KOPT-K1 (cell line): ENCODE measurements around the gene TREX2.

Experiments used
- H3K27ac ChIP-seq: fragments of 200-600 bp; sonication (generic); 2 replicates; pipeline ENCODE4 v1.5.1; 2016; ENCODE audit warnings: antibody characterized with exemption, mild to moderate bottlenecking, low read depth, low read length; ENCODE audit not compliant: poor library complexity, severe bottlenecking
- H3K36me3 ChIP-seq: fragments of 200-600 bp; sonication (generic); 2 replicates; pipeline ENCODE4 v1.5.1; 2017; ENCODE audit warnings: antibody characterized with exemption, mild to moderate bottlenecking, low read length, moderate library complexity; ENCODE audit not compliant: insufficient read depth
- H3K9me3 ChIP-seq: fragments of 200-600 bp; sonication (generic); 2 replicates; pipeline ENCODE4 v1.5.1; 2017; ENCODE audit warnings: antibody characterized with exemption, low read length, mild to moderate bottlenecking; ENCODE audit not compliant: insufficient read depth, poor library complexity, severe bottlenecking

TREX2 gene

DNA sequence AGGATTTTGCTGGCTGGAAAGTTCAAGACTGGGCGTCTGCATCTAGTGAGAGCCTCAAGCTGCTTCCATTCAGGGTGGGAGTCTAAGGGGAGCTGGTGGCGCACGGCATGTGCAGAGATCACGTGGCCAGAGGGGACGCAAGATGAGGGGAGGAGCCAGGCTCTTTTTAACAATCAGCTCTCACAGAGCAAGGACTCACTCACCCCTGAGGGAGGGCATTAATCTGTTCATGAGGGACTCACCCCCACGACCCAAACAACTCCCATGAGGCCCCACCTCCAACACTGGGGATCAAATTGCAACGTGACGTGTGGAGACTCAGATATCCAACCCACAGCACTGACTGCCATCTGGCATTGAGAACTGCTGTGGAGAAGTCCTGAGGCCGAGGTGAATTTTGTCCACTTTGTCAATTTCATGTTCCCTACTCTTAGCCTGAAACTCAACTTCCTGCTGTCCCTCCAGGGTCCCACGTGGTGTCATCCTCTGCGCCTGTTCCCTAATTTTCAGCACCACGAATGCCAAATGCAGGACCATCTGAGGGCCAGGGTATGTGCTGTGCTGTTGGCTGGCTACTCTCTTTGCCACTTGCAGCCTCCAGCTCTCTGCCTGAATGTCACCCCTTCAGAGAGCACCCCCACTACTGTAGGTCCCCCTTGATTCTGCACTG is 28.9 kb downstream of the TREX2 start:
- no peaks in the 10 kb centered on the region for H3K36me3 ChIP-seq
- no peaks in the 10 kb centered on the region for H3K9me3 ChIP-seq
- H3K27ac ChIP-seq: no peak overlapping the region

DNA sequence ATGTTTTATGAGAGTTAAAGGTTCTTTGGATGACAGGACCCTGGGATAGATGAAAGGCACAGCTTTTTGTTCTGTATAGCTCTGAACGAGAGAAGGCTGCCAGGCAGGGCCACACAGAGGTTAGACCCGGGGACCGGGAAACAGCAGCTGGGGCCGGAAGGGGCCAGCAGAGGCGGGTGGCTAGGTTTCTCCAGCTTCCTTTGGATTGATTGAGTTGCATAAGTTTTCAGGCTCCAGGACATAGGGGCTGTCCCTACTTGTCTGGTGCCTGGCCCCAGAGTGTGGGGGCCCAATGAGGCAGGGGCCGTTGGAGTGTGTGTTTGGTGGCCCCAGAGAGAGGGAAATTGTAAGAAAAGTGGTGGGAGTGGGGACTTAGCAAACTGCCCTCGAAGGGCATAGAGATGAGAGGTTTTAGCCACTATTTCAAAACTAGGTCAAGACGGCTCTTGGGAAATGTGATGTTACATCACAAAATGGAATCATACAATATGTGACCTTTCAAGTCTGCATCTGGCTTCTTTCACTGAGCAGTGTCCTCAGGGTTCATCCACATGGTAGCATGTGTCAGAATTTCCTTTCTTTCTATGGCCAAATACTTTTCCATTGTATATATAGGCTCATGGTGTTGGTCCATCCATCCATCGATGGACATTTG is 30.9 kb downstream of the TREX2 start:
- Histone ChIP-seq H3K36me3 (no peaks in the 10 kb centered on the region), H3K9me3 (no peaks in the 10 kb centered on the region), H3K27ac (no peak overlapping the region)

DNA sequence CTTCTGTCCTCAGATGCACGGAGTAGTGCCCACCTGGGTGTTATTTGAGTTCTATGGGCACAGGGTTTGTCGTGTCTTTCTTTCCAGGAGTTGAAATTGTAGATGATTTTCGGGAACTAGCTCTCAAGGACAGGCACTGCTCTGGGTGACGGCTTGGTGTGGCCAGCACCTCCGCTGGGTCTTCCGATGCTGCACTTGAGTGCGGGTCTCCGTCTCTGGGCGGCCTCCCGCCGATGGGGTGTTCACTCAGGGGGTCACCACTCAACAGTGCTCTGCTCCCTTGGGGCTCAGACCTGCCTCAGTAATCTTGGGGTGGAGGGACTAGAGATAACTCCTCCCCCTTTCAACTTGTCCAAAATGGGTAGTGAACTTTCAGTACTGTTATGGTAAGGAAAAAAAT is 32.1 kb downstream of the TREX2 start:
- Histone ChIP-seq H3K36me3 (no peaks in the 10 kb centered on the region), H3K27ac (no peak overlapping the region), H3K9me3 (no peaks in the 10 kb centered on the region)

DNA sequence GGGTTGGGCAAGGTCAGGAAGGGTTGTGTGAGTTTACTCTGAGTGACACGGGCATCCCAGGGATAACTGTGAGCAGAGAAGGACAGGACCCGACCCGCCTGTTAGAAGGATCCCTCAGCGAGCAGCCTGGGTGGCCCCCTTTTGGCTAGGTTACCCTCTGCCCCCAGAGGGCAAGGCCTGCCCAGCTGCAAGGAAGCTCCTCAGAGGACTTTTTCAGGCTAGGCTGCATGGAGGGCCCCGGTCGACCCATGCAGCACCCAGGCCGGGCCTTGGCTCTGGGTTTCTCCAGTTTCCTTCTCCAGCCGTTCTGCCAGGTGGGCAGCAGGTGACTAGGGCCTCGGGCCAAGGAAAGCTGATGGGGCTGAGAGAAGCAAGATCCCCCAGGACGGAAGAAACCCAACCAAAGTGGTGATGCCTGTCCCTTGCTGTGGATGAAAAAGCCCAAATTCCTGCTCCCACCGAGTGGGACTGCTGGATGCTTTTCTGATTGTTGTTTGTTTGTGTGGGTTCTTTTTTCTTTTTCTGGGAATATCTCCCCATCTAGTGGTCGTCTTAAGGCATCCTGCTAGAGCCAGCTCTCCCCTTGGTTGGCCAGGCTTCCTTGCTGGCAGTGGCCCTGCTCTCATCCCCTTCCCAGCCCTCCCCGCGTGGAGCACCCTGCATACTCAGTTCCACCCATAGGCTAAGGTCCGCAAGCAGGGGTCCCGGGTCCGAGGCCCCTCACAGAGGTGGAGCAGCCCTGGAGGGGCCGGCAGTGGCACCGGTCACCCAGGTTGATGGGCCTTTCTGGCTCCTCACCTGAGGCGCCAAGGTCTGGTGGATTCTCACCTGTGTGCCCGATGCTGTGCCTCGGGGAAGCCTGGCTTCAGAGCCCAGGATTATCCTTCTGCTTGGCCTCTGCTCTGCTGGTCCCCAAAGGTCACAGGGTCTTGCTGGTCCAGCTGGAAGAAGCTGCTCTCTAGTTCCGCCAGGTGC is 32.8 kb downstream of the TREX2 start:
- Histone ChIP-seq H3K27ac (no peak overlapping the region), H3K9me3 (no peaks in the 10 kb centered on the region), H3K36me3 (no peaks in the 10 kb centered on the region)

DNA sequence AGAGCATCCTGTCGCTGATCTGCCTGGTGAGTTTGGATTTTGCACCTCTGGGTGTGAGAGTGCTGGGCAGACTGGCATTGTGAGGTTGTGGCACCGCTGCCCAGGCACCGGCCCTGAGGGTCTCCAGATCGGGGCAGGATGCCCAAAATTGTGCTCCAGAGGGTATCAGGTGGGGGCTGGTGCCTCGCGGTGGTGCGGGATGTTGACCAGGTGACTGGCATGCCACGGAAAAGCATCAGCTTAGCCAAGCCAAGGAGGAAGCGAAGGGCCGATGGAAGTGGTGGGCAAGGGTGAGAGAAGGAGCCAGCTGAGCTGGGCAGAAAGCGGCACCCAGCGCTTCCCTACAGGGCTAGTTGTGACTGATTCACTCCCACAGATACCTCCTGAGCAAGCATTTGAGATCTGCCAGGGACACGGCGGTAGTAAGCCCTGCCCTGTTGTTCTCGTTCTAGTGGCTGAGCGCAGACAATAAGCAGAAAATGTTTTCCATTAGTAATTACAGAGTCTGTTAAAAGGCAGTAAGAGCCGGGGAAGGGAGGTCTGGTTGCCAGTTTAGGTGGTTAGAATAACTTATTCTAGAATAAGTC is 33.8 kb downstream of the TREX2 start:
- Histone ChIP-seq H3K27ac (no peak overlapping the region), H3K9me3 (no peaks in the 10 kb centered on the region), H3K36me3 (no peaks in the 10 kb centered on the region)

DNA sequence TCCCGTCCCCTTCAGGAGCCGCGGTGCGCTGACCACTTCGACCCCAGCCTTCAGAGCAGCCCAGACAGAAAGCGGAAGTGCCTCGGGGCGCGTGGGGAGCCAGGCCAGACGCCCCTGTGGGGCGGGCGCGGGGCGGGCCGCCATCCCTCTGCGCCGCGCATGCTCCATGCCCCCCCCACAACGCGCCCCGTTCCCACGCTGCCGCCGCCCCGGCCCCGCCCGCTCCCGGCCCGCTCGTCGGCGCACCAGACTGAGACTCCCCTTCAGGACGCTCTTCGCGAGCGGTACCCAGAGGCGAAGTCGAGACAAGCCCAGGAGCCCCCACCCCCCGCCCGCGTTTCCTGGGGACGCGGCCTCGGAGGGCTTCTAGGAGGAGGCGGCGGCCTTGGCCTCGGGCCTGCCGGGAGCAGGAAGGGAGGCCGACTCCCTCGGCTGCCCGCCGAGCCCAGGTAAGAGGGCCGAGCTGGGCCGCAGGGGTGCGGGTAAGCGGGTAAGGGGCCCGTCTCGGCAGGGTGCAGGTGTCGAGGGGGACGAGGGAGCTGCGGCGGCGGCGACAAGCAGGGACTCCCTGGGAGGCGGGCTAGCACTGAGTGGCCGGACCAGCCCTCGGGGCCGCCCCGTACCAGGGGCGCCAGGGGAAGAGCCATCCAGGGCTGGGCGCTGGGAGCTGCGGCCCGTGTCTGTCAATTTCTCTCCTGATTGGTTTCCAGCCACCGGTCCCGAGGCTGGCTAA is 34.4 kb downstream of the TREX2 start, which contains the start of gene ZFP92:
Gene ZFP92, plus strand, starts transcription at position 218 of the 733 bp plus-strand sequence. CDS start 6,851 bp downstream, outside the sequence.
- H3K27ac ChIP-seq: no peak within 1 kb of the TSS
- no peaks in the 10 kb centered on the region for H3K9me3 ChIP-seq
- no peaks in the 10 kb centered on the region for H3K36me3 ChIP-seq

DNA sequence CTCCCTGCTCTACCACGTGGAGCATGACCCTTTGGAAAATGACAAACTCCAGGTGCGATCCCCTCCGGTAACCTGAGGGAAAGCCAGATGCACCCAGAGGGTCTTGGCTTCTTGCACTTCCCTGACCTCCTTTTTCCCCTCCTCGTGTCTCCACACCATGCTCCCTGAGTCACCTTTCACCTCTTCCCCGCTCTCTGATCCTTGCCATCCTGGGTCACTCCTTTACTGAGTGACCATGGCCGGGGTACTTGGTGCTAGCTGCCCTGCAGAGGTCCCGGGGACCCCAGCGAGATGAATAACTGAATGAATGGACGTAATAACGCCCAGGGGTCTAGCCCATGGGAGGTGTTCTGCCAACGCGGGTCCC is 35.0 kb downstream of the TREX2 start:
- Histone ChIP-seq H3K27ac (no peak overlapping the region), H3K36me3 (no peaks in the 10 kb centered on the region), H3K9me3 (no peaks in the 10 kb centered on the region)

DNA sequence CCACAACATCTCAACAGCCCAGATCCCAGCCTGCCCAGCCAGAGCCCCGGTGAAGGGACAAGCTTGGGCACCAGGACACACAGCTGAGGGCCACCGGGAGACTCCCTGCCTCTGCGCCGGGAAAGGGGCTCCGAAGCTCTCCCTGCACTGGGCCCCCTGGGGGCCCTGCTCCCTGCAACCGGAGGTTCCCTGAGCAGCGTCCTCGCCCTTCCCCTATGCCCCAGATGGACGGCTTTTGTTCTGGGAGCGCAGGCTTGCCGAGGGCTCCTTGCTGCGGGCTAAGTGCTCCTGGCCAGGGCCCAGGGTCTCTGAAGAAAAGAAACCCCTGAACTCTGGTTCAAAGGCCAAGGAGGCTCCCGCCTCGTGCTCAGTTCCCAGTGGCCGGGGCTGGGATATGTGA is 35.5 kb downstream of the TREX2 start:
- Histone ChIP-seq H3K27ac (no peak overlapping the region), H3K9me3 (no peaks in the 10 kb centered on the region), H3K36me3 (no peaks in the 10 kb centered on the region)

DNA sequence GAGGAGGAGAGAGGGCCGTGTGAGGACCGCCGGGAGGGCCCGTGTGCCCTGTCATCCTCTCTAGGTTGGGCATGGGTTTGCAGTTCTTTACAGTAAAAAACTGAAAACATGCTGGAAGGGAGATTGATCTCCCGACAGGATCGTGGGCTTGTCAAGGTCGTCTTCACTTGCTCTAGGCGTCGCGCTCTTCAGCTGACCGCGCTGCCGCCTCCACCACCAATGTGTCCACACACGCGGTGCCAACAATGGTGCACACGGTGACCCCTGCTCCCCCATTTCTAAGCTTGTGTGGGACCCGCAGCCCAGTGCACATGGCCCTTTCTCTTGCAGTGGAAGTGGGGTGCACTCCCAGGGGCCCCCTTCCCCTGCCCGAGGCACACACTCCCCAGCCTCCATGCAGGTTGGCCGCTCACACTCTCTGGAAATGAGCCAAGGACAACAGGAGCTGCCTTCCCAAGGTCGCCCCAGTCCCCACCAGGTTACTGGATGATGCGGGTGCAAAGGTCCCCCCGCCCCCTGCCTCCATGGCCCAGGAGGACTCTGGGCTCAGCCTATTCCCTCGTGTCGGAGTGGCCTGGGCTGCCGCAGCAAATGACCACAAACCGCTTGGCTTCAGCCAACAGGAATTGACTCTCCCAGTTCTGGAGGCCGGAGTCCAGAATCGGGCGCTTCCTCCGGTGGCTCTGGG is 36.3 kb downstream of the TREX2 start:
- no peaks in the 10 kb centered on the region for H3K9me3 ChIP-seq
- H3K36me3 ChIP-seq: no peaks in the 10 kb centered on the region
- no peak overlapping the region for H3K27ac ChIP-seq

DNA sequence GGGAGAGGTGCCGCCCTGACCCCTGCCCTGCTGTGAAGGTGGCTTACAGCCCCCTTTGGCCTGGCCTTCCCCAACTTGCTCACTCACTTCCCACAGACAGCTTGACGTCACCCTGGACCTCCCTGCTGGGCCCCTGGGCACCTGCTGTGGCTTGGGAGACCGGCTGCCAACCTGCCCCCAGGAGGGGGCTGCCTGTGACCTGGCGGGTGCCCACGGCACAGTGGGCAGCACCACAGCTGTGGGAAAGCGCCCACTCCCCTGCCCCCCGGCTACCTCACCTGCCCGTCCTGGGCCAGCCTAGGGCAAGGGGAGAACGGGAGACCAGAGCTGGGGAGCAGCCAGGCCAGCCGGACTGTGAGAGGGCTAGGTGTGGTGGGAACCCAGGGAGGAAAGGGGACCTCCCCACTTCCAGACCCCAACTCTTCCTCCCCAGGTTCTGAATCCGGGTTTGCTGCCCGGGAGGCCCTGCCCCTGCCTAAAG is 36.9 kb downstream of the TREX2 start:
- Histone ChIP-seq H3K36me3 (no peaks in the 10 kb centered on the region), H3K9me3 (no peaks in the 10 kb centered on the region), H3K27ac (no peak overlapping the region)

DNA sequence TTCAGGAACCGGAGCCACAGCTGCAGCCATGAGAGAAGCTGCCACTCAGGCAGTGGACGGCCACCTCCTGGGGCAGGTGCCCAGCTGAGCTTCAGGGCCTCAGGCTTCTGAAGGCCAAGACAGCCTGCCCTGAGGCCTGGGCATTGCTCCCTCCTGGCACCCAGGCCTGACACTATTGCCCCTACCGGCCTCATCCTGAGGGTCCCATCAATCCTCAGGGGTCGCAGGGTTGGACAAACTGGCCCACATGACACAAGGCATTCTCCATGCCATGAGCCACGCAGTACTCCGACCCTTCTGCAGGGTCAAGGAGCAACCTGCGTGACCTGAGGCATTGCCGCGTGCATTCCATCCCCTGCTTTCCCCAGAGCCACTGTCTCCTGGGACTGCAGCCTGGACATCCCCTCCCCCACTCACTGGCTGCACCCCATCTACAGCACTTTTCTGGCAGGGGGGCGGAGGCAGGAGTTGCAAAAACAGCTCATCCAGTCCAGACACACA is 37.6 kb downstream of the TREX2 start:
- Histone ChIP-seq H3K9me3 (no peaks in the 10 kb centered on the region), H3K27ac (no peak overlapping the region), H3K36me3 (no peaks in the 10 kb centered on the region)

DNA sequence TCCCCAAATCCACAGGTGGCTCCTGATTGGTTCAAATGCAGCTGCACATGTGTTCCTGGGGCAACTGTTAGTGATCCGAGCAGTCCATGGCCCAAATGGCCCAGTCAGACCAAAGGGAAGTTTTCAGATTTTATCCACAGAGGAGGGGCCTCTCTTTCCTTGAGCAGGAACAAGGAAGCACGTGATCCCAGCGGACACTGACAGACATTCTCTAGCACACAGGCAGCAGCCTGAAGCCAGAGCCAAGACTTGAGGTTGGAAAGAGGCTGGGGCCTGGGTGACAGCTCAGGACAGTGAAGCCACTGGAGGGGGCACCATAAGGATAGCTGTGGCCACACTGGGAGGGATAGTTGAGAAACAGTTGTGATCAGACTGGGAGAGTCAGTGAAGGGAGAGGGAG is 38.1 kb downstream of the TREX2 start:
- no peaks in the 10 kb centered on the region for H3K36me3 ChIP-seq

DNA sequence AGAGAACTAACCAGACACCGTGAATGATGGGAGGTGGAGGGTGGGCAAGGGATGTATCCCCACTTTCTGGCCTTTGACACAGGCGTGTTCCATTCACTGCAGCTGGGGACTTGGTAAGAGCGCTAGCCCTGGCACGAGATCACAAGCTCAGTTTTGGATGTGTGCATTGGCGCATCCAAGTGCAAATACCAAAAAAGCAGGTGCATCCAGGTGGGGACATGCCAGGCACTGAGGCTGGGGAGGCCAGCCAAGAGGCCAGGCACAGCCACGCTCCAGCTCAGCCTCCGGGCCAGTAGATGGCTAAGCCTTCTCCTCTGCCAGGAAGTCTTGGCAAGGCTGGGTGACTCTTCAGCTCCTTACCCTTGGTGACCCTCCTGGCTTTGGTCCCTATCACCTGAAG is 39.0 kb downstream of the TREX2 start:
- no peaks in the 10 kb centered on the region for H3K9me3 ChIP-seq
- H3K36me3 ChIP-seq: no peaks in the 10 kb centered on the region
- no peak overlapping the region for H3K27ac ChIP-seq

More for the DNA sequence above, 38.1 kb downstream of the TREX2 start:
- Histone ChIP-seq H3K9me3 (no peaks in the 10 kb centered on the region), H3K27ac (no peak overlapping the region)

DNA sequence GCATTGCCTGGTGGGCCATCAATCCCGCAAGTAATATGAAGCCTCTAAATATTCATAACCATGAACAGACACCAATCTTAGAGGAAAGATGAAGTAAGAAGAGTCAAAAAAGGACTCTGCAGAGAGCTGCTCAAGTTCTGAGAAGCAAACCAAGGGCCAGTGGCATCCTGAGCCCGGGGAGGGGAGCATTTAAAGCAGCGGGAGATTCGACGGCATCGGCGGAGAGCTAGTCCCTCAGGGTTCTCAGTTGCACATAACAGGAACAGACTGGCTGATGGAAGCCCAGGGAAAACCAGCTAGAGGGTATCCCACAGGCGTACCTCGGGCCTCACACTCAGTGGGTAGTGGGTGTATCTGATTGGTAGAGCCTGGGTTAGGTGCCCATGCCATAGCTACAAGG is 39.8 kb downstream of the TREX2 start:
- no peaks in the 10 kb centered on the region for H3K9me3 ChIP-seq
- no peak overlapping the region for H3K27ac ChIP-seq
- H3K36me3 ChIP-seq: no peaks in the 10 kb centered on the region
